Activated naive CD4-positive, alpha-beta T cell treated with anti-CD3 and anti-CD28 coated beads, Interleukin-2, amount 50 U/mL, for 16 hours (primary cell): Measurements from ENCODE around the gene UCP2.
"Not testable (repeated sequence)": the region's sequence is repeated elsewhere in the genome, so short reads cannot be mapped to it uniquely, and the experiment has no call there.

Experiments
- DNase-seq: peaks from one replicate; pipeline ENCODE4 v3.0.0-alpha.2; 2020

UCP2 gene

DNA sequence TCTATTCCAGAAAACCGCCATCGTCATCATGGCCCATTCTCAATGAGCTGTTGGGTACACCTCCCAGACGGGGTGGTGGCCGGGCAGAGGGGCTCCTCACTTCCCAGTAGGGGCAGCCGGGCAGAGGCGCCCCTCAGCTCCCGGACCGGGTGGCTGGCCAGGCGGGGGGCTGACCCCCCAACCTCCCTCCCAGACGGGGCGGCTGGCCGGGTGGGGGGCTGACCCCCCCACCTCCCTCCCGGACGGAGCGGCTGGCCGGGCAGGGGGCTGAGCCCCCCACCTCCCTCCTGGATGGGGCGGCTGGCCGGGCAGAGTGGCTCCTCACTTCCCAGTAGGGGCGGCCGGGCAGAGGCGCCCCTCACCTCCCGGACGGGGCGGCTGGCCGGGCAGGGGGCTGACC is 46.6 kb downstream of the UCP2 start:
- not testable (repeated sequence) for DNase-seq

DNA sequence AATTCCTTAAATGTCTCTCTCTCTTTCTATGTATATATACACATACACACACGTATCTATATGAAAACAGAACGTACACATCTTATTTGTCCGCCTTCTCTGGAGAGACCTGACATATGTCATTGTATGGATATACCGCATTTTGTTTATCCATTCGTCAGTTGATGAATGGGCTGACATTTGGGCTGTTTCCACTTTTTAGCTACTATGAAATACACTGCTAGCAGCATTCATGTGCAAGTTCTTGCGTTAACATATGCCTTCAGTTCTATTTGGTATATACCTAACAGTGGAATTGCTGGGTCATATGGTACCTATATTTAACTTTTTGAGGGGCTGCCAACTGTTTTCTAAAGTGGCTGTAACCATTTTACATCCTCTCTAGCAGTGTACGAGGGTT is 49.9 kb downstream of the UCP2 start:
- DNase-seq, result no peak

DNA sequence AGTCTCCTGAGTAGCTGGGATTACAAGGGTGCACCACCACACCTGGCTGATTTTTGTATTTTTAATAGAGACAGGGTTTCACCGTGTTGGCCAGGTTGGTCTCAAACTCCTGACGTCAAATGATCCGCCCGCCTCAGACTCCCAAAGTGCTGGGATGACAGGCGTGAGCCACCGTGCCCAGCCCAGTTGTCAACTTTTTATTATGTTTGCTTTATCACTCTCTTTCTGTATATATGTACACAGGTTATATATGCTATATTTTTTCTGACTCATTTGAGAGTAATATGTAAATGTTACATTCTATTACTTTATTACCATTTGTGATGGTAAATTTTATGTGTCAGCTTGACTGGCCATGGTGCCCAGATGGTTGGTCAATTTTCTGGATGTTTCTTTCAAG is 50.7 kb downstream of the UCP2 start:
- DNase-seq, result no peak

DNA sequence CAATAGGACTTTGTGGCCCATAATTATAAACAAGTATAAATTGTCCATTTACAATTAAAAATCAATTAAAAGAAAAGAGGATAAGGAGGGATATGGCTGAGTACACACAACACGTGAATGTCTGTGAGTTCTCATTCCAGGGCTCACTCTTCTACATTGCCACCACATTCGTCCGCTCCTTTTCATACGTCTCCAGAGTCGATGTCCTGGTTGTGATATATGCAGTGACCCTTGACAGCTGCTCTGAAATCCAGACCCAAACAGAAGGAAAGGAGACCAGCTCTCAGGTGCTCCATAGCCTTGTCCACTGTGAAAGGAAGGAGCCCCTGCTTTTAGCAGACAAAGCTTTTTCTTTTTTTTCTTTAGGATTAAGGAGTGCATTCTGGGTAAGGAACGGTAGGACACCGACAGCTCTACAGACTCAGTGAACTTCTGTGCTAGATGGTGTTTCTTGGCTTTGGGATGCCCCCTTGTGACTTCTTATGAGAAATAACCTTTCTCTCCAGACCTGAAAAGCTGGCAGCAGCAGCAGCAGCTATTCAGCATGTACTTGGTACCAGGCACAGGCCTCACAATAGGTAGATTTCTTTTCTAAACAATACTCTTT is 51.5 kb downstream of the UCP2 start:
- DNase-seq, result no peak

DNA sequence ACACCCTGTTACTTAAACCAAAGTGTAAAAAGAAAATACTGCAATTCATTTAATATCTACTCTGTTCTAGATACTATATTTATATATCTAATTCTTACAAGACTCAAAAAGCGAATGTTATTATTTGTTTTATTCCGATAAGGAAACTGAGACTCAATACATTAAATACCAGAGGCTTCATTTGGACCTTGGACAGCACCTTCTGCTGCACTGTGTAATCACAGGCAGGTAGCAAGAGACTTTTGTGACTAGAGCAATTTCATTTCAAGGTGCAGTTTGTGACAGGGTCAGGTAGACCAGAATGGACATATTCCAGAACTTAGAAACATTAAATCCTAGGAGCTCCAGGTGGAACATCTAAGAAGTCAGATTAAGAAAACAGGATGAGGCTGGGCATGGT is 53.3 kb downstream of the UCP2 start:
- DNase-seq, result no peak
